CD4-positive, alpha-beta T cell treated with Interleukin-21 for 1 hour (primary cell): ENCODE measurements around the gene TRIM67.

ENCODE experiments used
- DNase-seq: peaks from one replicate; pipeline ENCODE4 v3.0.0-alpha.2; 2020

The TRIM67 gene

GRCh38 chr1:231185391-231185790 lies 23.5 kb downstream of the TRIM67 start:
- no peak for DNase-seq

GRCh38 chr1:231186356-231187115 lies 24.7 kb downstream of the TRIM67 start:
- DNase-seq, result no peak

- DNase-seq, result no peak
These were observed 25.7 kb downstream of the TRIM67 start for GRCh38 chr1:231187571-231187970.

- no peak for DNase-seq
These were observed 26.2 kb downstream of the TRIM67 start for GRCh38 chr1:231188072-231188471.

- DNase-seq, result no peak
These were observed 26.9 kb downstream of the TRIM67 start for GRCh38 chr1:231188768-231189167.

GRCh38 chr1:231189683-231190270 lies 27.9 kb downstream of the TRIM67 start:
- DNase-seq, result no peak

- DNase-seq, result no peak
These were observed 28.6 kb downstream of the TRIM67 start for GRCh38 chr1:231190456-231190855.

GRCh38 chr1:231192620-231193163 lies 30.8 kb downstream of the TRIM67 start:
- no peak for DNase-seq

GRCh38 chr1:231193710-231194340 lies 32.0 kb downstream of the TRIM67 start:
- no peak for DNase-seq

- no peak for DNase-seq
These were observed 32.6 kb downstream of the TRIM67 start for GRCh38 chr1:231194476-231194842.

GRCh38 chr1:231194843-231195516 lies 33.1 kb downstream of the TRIM67 start:
- no peak for DNase-seq

- no peak for DNase-seq
These were observed 34.4 kb downstream of the TRIM67 start for GRCh38 chr1:231196307-231196706.

GRCh38 chr1:231196728-231197127 lies 34.9 kb downstream of the TRIM67 start:
- DNase-seq, result no peak

GRCh38 chr1:231199868-231200267 lies 38.0 kb downstream of the TRIM67 start:
- no peak for DNase-seq

GRCh38 chr1:231200388-231201031 lies 38.7 kb downstream of the TRIM67 start:
- DNase-seq, result no peak

- DNase-seq, result no peak
These were observed 39.6 kb downstream of the TRIM67 start for GRCh38 chr1:231201375-231201978.

GRCh38 chr1:231201979-231202633 lies 40.2 kb downstream of the TRIM67 start:
- no peak for DNase-seq

GRCh38 chr1:231203259-231204057 lies 41.6 kb downstream of the TRIM67 start:
- DNase-seq, result no peak

- DNase-seq, result no peak
These were observed 45.0 kb downstream of the TRIM67 start for GRCh38 chr1:231206856-231207255.

GRCh38 chr1:231207437-231207836 lies 45.6 kb downstream of the TRIM67 start:
- DNase-seq, result no peak

GRCh38 chr1:231208980-231209379 lies 47.1 kb downstream of the TRIM67 start:
- no peak for DNase-seq
